Type B pancreatic cell (in vitro differentiated cells): ENCODE data around the gene WDFY4. TPM values are rescaled to one million over a fixed set of nuclear protein-coding genes. Genes with fewer than 3 reads are reported as not detected.

ENCODE experiments used
- DNase-seq: peaks from one replicate; pipeline ENCODE4 v3.0.0; 2021; ENCODE audit warnings: mixed read lengths; ENCODE audit not compliant: unreplicated experiment; ENCODE audit errors: extremely low spot score
- H3K27ac Mint-ChIP-seq: 2 replicates; pipeline ENCODE4 v1.8.0; 2021; ENCODE audit warnings: mild to moderate bottlenecking, mixed read lengths
- H3K27me3 Mint-ChIP-seq: 2 replicates; pipeline ENCODE4 v1.8.0; 2021; ENCODE audit warnings: mixed read lengths
- H3K36me3 Mint-ChIP-seq: 2 replicates; pipeline ENCODE4 v1.8.0; 2021; ENCODE audit warnings: mixed read lengths
- H3K4me1 Mint-ChIP-seq: one replicate; pipeline ENCODE4 v1.8.0; 2021; ENCODE audit warnings: mixed read lengths; ENCODE audit not compliant: unreplicated experiment
- H3K4me3 Mint-ChIP-seq: 2 replicates; pipeline ENCODE4 v1.8.0; 2021; ENCODE audit warnings: mild to moderate bottlenecking, mixed read lengths
- H3K9me3 Mint-ChIP-seq: 2 replicates; pipeline ENCODE4 v1.8.0; 2021; ENCODE audit warnings: mixed read lengths
- total RNA-seq: library from RNA; stranded (reverse); gene quantifications from 2 replicates; pipeline ENCODE4 v1.2.1, GENCODE V29; 2021; ENCODE audit warnings: low replicate concordance
- TF ChIP-seq, protein P1 (sequence below): fragments of 200-600 bp; sonication (generic); conservative IDR thresholded peaks from 2 replicates; pipeline ENCODE4 v1.5.0; 2021; ENCODE audit warnings: antibody characterized with exemption, mild to moderate bottlenecking

The WDFY4 gene
- total RNA-seq, 1 donor from 2014 or later = 0.05 TPM

DNA sequence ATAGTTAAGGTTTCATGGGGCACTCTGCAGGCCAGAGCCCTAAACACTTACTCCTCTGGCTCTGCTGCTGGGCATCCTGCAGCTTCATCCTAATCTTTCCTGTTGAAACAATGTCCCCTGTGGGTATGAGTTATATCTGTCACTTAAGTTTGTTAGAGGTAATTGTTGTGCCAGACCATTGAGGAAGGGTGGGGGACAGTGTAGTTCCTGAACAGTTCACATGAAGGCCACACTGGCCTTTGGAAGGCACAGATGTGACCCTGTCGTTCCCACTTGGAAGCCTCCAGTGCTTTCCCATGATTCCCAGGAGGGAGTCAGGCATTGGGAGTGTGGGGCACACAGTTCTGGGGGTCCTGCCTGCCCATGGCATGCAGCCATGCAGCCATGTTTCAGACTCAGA lies 65.3 kb downstream of the WDFY4 start:
- Mint-ChIP-seq H3K4me1 (no peaks in the 10 kb centered on the region), H3K36me3 (no peaks in the 10 kb centered on the region), H3K4me3 (no peak overlapping the region), H3K27me3 (no peaks in the 10 kb centered on the region), H3K27ac (no peak overlapping the region), H3K9me3 (no peaks in the 10 kb centered on the region)
- DNase-seq = no peak
- TF ChIP-seq, protein P1, sequence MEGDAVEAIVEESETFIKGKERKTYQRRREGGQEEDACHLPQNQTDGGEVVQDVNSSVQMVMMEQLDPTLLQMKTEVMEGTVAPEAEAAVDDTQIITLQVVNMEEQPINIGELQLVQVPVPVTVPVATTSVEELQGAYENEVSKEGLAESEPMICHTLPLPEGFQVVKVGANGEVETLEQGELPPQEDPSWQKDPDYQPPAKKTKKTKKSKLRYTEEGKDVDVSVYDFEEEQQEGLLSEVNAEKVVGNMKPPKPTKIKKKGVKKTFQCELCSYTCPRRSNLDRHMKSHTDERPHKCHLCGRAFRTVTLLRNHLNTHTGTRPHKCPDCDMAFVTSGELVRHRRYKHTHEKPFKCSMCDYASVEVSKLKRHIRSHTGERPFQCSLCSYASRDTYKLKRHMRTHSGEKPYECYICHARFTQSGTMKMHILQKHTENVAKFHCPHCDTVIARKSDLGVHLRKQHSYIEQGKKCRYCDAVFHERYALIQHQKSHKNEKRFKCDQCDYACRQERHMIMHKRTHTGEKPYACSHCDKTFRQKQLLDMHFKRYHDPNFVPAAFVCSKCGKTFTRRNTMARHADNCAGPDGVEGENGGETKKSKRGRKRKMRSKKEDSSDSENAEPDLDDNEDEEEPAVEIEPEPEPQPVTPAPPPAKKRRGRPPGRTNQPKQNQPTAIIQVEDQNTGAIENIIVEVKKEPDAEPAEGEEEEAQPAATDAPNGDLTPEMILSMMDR = no peak

DNA sequence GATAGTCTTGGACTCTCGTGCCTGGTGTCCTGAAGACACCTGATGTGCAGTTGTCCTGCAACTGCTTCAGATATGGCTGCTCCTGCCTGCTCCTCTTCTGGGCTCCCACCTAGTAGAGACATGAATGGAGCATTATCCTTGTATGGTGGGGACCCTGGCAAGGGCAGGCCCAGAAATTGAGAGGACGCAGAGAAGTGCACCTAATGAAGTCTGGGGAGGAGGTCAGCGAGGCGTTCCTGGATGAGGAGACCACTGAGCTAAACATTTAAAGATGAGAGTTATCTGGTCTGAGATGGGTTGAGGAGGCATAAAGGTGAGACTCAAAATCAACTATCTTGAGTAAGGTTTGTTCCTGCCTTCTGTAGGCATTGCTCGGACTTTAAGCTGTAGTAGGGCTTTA lies 66.3 kb downstream of the WDFY4 start:
- H3K4me1 Mint-ChIP-seq = no peaks in the 10 kb centered on the region
- no peak overlapping the region for H3K4me3 Mint-ChIP-seq
- no peaks in the 10 kb centered on the region for H3K36me3 Mint-ChIP-seq
- H3K27ac Mint-ChIP-seq = no peak overlapping the region
- no peaks in the 10 kb centered on the region for H3K9me3 Mint-ChIP-seq
- no peak for DNase-seq
- H3K27me3 Mint-ChIP-seq = no peaks in the 10 kb centered on the region
- TF ChIP-seq, protein P1 = no peak

DNA sequence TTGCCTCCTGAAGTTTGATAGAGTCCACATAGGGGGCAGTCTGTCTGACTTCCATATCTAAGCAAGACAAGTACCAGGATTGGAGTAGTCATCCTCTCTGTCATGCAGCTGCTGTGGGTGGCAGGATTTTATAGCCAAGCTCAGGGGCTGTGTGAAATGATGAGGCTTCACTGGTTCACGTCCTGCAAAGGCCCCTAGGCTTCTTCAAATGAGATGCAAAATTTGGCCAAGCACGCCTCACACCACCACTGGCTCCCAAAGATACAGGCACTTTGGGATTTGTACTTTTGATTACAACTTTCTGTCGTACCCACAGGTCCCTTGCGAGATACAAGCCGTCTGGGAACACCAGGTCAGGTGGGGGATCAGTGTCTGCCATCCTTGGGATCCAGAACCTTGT lies 67.1 kb downstream of the WDFY4 start:
- Mint-ChIP-seq H3K4me1 (no peaks in the 10 kb centered on the region), H3K27me3 (no peaks in the 10 kb centered on the region), H3K4me3 (no peak overlapping the region), H3K36me3 (no peaks in the 10 kb centered on the region), H3K27ac (no peak overlapping the region), H3K9me3 (no peaks in the 10 kb centered on the region)
- DNase-seq = no peak
- TF ChIP-seq, protein P1 = no peak

DNA sequence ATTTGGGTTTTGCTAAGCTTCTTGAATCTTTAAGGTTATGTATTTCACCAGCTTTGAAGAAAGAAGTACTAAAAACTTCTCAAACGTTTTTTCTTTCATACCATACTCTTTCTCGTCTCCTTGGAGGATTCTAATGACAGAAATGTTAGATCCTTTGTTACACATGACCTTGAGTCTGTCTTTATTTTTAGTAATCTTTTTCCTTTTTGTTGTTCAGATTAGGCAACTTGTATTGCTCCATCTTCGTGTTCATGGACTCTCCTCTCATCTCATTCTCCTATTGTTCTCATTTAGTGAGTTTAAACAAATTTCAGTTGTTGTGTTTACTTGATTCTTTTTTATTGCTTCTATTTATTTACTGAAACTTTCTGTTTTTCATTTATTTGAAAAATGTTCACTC lies 73.7 kb downstream of the WDFY4 start:
- Mint-ChIP-seq H3K27me3 (peaks cover 10% of the 10 kb centered on the region), H3K4me1 (no peaks in the 10 kb centered on the region), H3K27ac (no peak overlapping the region), H3K4me3 (no peak overlapping the region), H3K36me3 (no peaks in the 10 kb centered on the region), H3K9me3 (no peaks in the 10 kb centered on the region)
- DNase-seq = no peak
- TF ChIP-seq, protein P1 = no peak

DNA sequence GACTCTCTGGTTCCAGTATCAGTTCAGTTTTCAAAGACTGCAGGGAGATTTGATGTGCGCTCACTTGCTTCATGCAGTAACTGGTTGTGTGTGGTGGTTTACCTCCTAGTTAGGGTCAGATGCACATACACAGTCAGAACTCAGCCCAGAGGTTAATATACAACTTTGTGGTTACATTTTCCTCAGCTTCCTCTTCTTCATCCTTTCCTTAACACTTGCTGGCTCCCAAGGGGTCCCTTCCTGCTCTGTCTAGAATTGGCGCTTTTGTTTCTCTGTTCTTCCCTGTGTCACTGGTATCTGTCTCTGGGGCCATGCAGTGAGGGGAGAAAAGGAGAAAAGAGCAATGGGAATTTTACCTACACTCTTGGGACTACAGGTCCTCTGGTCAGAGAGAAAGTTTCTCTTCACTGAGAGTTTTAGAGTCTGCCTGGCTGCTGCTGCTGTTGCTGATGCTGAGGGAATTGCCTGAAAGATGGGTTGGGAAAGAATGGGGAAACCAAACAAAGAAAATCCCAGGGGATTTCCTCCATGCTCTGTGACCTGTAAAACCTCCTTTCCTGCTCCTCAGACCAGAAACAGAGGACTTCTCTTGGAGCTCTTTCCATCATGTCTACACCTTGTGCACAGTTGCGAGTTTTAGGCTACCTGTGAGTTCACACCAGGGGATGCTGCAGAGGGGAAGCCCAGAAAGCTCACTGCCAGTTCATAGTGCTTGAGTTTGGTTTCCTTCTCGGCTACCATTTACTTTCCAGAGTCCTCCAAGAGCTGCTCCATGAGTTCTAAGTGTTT lies 74.6 kb downstream of the WDFY4 start:
- Mint-ChIP-seq H3K27me3 (peaks cover 12% of the 10 kb centered on the region), H3K9me3 (no peaks in the 10 kb centered on the region), H3K27ac (no peak overlapping the region), H3K4me3 (no peak overlapping the region), H3K36me3 (no peaks in the 10 kb centered on the region), H3K4me1 (no peaks in the 10 kb centered on the region)
- TF ChIP-seq, protein P1 = no peak
- DNase-seq = peak; percentile 1
